ENCODE results near the gene TMEM222.

TMEM222 gene

GRCh38 chr1:27364696-27365371 lies 42.9 kb downstream of the TMEM222 start:
- H3K27ac ChIP-seq (ENCODE audit: low read depth, low read length): no peak overlapping the region
- no peak overlapping the region for H3K4me3 ChIP-seq (ENCODE audit: insufficient read depth, low read length, poor library complexity, severe bottlenecking)
- peak overlapping the region; percentile 55 for H2AFZ ChIP-seq (ENCODE audit: low read depth, low read length, severe bottlenecking)
- H3K4me2 ChIP-seq (ENCODE audit: low read depth, low read length, poor library complexity, severe bottlenecking): peak overlapping the region; percentile 92
- H3F3A ChIP-seq (ENCODE audit: insufficient read depth): peaks cover 4% of the 10 kb centered on the region; the same call in 1 of the 2 replicates
- no peaks in the 10 kb centered on the region for H3K9me2 ChIP-seq (replicated peaks; ENCODE audit: insufficient read depth, low read length)
- no peaks in the 10 kb centered on the region for H3K9me3 ChIP-seq (ENCODE audit: insufficient read depth, low read length)
- TF ChIP-seq CTCF (IDR thresholded peaks at IDR 0.05; ENCODE audit: insufficient read depth, low read length, poor library complexity, severe bottlenecking) (no peak), EZH2phosphoT487 (conservative IDR thresholded peaks at IDR 0.05; ENCODE audit: low read length) (no peak)
- no peaks in the 10 kb centered on the region for H3K79me2 ChIP-seq (ENCODE audit: insufficient read depth, low read length)
- H3K9ac ChIP-seq (ENCODE audit: low read length): no peak overlapping the region
- no peaks in the 10 kb centered on the region for H3K36me3 ChIP-seq (ENCODE audit: low read length)
- no peaks in the 10 kb centered on the region for H4K20me1 ChIP-seq (ENCODE audit: low read depth, low read length)
- H3K27me3 ChIP-seq (ENCODE audit: low read length): no peaks in the 10 kb centered on the region

- Histone ChIP-seq H3K9me3 (ENCODE audit: insufficient read depth, low read length) (no peaks in the 10 kb centered on the region), H3K4me2 (ENCODE audit: low read depth, low read length, poor library complexity, severe bottlenecking) (peak overlapping the region; percentile 92), H2AFZ (ENCODE audit: low read depth, low read length, severe bottlenecking) (peak overlapping the region; percentile 72), H3K9ac (ENCODE audit: low read length) (peak overlapping the region; percentile 55), H3K9me2 (replicated peaks; ENCODE audit: insufficient read depth, low read length) (no peaks in the 10 kb centered on the region), H4K20me1 (ENCODE audit: low read depth, low read length) (no peaks in the 10 kb centered on the region), H3F3A (ENCODE audit: insufficient read depth) (peaks cover 4% of the 10 kb centered on the region; the same call in 1 of the 2 replicates), H3K27ac (ENCODE audit: low read depth, low read length) (no peak overlapping the region), H3K27me3 (ENCODE audit: low read length) (no peaks in the 10 kb centered on the region), H3K4me3 (ENCODE audit: insufficient read depth, low read length, poor library complexity, severe bottlenecking) (peak overlapping the region; percentile 67), H3K79me2 (ENCODE audit: insufficient read depth, low read length) (no peaks in the 10 kb centered on the region), H3K36me3 (ENCODE audit: low read length) (no peaks in the 10 kb centered on the region)
- no peak for TF ChIP-seq CTCF (IDR thresholded peaks at IDR 0.05; ENCODE audit: insufficient read depth, low read length, poor library complexity, severe bottlenecking)
- TF ChIP-seq EZH2phosphoT487 (conservative IDR thresholded peaks at IDR 0.05; ENCODE audit: low read length): no peak
Measured at GRCh38 chr1:27365372-27366112, 43.6 kb downstream of the TMEM222 start.

- Histone ChIP-seq H3K9me3 (ENCODE audit: insufficient read depth, low read length) (no peaks in the 10 kb centered on the region), H3K27me3 (ENCODE audit: low read length) (no peaks in the 10 kb centered on the region), H3K4me2 (ENCODE audit: low read depth, low read length, poor library complexity, severe bottlenecking) (peak overlapping the region; percentile 92), H3K27ac (ENCODE audit: low read depth, low read length) (no peak overlapping the region), H4K20me1 (ENCODE audit: low read depth, low read length) (no peaks in the 10 kb centered on the region), H3K79me2 (ENCODE audit: insufficient read depth, low read length) (no peaks in the 10 kb centered on the region), H3K4me3 (ENCODE audit: insufficient read depth, low read length, poor library complexity, severe bottlenecking) (peak overlapping the region; percentile 67), H3K9ac (ENCODE audit: low read length) (peak overlapping the region; percentile 55), H2AFZ (ENCODE audit: low read depth, low read length, severe bottlenecking) (peak overlapping the region; percentile 72), H3K9me2 (replicated peaks; ENCODE audit: insufficient read depth, low read length) (no peaks in the 10 kb centered on the region), H3K36me3 (ENCODE audit: low read length) (no peaks in the 10 kb centered on the region), H3F3A (ENCODE audit: insufficient read depth) (peaks cover 4% of the 10 kb centered on the region; the same call in 1 of the 2 replicates)
- TF ChIP-seq CTCF (IDR thresholded peaks at IDR 0.05; ENCODE audit: insufficient read depth, low read length, poor library complexity, severe bottlenecking) (no peak), EZH2phosphoT487 (conservative IDR thresholded peaks at IDR 0.05; ENCODE audit: low read length) (no peak)
Measured at GRCh38 chr1:27366113-27366410, 44.1 kb downstream of the TMEM222 start.
